Activated CD8-positive, alpha-beta T cell treated with anti-CD3 and anti-CD28 coated beads, Interleukin-2, amount 10 ng/mL, durations not matched to agents 7 days and 5 days (primary cell): ENCODE measurements around the gene GRPEL1. TPM values are rescaled to one million over a fixed set of nuclear protein-coding genes. Genes with fewer than 3 reads are reported as not detected.
A peak's percentile ranks its signal among the peaks of the same experiment; 100 is the strongest.

Experiments
- ATAC-seq: fragments of 150-1000 bp; cut with Tn5 transposase; one replicate; pipeline ENCODE4 v1.10.0; 2021; ENCODE audit warnings: moderate library complexity
- CTCF ChIA-PET: fragments of 350-600 bp; sonication (Branson Sonifier 250); formaldehyde crosslinking; loops from one replicate; lab custom pipeline; 2021; ENCODE audit warnings: antibody characterized with exemption; lab: Charles Lee
- POLR2A ChIA-PET: fragments of 350-600 bp; sonication (Branson Sonifier 250); formaldehyde crosslinking; loops from one replicate; lab custom pipeline; 2021; ENCODE audit warnings: antibody characterized with exemption; lab: Charles Lee
- DNase-seq: peaks from one replicate; pipeline ENCODE4 v3.0.0-alpha.2; 2020
- H3K27ac Mint-ChIP-seq: one replicate; pipeline ENCODE4 v1.8.0; 2021; ENCODE audit warnings: mild to moderate bottlenecking, mixed read lengths
- H3K27me3 Mint-ChIP-seq: one replicate; pipeline ENCODE4 v1.8.0; 2021; ENCODE audit warnings: low read depth, mixed read lengths
- H3K36me3 Mint-ChIP-seq: one replicate; pipeline ENCODE4 v1.8.0; 2021; ENCODE audit warnings: low read depth, mixed read lengths
- H3K4me1 Mint-ChIP-seq: one replicate; pipeline ENCODE4 v1.8.0; 2021; ENCODE audit warnings: low read depth, mixed read lengths
- H3K4me3 Mint-ChIP-seq: one replicate; pipeline ENCODE4 v1.8.0; 2021; ENCODE audit warnings: mild to moderate bottlenecking, mixed read lengths
- H3K9me3 Mint-ChIP-seq: one replicate; pipeline ENCODE4 v1.8.0; 2022; ENCODE audit warnings: mixed read lengths; ENCODE audit not compliant: insufficient read depth
- total RNA-seq, 2 experiments: library from RNA; stranded (reverse); gene quantifications; one replicate each; pipeline ENCODE4 v1.2.3, GENCODE V29; 2021

The GRPEL1 gene
- total RNA-seq, 2 experiments from 2014 or later: 43.1 to 49.4 TPM

DNA sequence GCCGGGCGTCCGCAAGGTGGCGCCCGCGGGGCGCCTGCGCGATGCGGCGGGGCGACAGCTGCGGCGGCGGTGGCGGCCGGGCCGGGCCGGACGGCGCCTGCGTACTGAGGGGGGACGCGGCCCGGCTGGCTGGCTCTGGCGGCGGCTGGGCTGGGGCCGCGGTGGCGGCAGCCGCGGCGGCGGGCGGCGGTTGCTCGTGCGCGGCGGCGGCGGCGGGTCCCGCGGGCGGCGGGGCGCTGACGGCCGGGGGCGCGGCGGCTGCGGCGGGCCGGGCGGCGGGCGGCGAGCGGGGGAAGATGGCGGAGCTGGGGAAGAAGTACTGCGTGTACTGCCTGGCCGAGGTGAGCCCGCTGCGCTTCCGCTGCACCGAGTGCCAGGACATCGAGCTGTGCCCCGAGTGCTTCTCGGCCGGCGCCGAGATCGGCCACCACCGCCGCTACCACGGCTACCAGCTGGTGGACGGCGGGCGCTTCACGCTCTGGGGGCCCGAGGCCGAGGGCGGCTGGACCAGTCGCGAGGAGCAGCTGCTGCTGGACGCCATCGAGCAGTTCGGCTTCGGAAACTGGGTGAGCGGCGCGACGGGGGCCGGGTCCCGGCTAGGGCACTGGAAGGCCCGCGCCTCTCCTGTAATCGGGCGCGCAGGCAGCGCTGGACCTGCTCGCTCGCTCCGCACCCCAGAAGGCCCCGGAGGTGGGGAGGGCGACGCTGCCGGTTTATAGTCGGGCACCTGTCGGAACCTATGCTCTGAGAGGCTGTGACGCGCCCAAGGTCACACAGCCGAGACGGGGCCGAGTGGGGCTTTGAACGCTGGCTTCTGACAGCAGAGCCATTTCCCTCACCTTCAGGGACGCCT is 24.4 kb downstream of the GRPEL1 start, which contains the start of gene TADA2B:
Gene TADA2B (plus strand): TSS at position 89 of the 853 bp plus-strand sequence. CDS start 208 bp downstream, at position 297.
- H3K27me3 Mint-ChIP-seq: peaks cover 14% of the 10 kb centered on the region
- ChIA-PET CTCF (interaction anchor here (0.7 to 5.9 kb wide), 23 partner anchors 9 to 327 kb away, joined by 3 to 172 read pairs (median 4); partner anchors contain the start of genes BLOC1S4, GRPEL1 and TBC1D14), POLR2A (interaction anchor here (0.6 to 5.7 kb wide), 9 partner anchors 13 to 844 kb away, joined by 3 to 62 read pairs (median 3); partner anchors contain the start of genes GRPEL1 and TBC1D14)
- peaks cover 44% of the 10 kb centered on the region for H3K4me1 Mint-ChIP-seq
- peak within 1 kb of the TSS; percentile 93 for H3K4me3 Mint-ChIP-seq
- peaks cover 12% of the 10 kb centered on the region for H3K36me3 Mint-ChIP-seq
- H3K9me3 Mint-ChIP-seq: no peaks in the 10 kb centered on the region
- peak within 1 kb of the TSS; percentile 87 for H3K27ac Mint-ChIP-seq
- ATAC-seq (peak; percentile 38), DNase-seq (peak; percentile 68)

- POLR2A ChIA-PET: interaction anchor here (0.6 to 5.7 kb wide), 7 partner anchors 13 to 133 kb away, joined by 3 to 62 read pairs (median 4); partner anchors contain the start of genes GRPEL1 and TBC1D14
- Mint-ChIP-seq H3K36me3 (peaks cover 12% of the 10 kb centered on the region), H3K27ac (peak overlapping the region; percentile 87), H3K27me3 (peaks cover 14% of the 10 kb centered on the region), H3K4me3 (peak overlapping the region; percentile 93), H3K4me1 (peaks cover 44% of the 10 kb centered on the region), H3K9me3 (no peaks in the 10 kb centered on the region)
- ATAC-seq (peak; percentile 89), DNase-seq (peak; percentile 93)
- CTCF ChIA-PET: interaction anchor here (0.7 to 5.9 kb wide), 24 partner anchors 8 to 326 kb away, joined by 3 to 172 read pairs (median 4); partner anchors contain the start of genes BLOC1S4, GRPEL1 and TBC1D14
Measured at GRCh38 chr4:7042503-7043283, 25.2 kb downstream of the GRPEL1 start.

DNA sequence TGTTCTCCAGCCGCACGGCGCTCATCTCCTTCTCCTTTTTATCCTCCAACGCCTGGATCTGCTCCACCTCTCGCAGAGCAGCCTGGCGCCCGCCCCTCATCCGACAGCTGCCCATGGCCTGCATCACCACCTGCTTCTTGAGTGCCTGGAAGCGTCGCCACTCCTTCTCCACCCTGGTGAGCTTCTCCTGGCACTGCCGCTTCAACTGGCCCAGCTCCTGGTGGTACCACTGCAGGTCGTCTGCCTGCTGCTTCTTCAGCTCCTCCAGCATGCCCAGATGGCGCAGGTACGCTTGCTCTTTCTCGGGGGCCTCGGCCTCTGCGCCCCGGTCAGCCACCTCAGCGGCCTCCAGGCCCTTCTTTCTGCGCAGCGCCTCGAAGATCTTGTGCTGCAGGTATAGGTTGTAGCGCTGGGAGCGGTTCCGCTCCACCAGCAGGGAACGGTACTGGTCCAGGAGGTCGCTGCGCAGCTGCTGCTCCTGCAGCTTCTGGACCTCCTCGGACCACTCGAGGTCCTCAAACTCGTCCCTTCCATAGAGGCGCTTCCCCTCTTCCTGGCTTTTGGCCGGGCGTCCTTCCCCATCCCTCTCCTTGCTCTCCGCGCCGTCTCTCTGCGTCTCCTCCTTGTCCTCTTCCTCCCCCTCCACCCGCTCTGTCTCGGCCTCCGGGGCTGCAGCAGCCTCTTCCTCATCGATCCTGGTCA is 25.9 kb downstream of the GRPEL1 start:
- H3K4me3 Mint-ChIP-seq: peak overlapping the region; percentile 76
- H3K27me3 Mint-ChIP-seq: peaks cover 14% of the 10 kb centered on the region
- H3K36me3 Mint-ChIP-seq: peaks cover 12% of the 10 kb centered on the region
- DNase-seq: no peak
- CTCF ChIA-PET: interaction anchor here (0.9 to 5.9 kb wide), 12 partner anchors 11 to 169 kb away, joined by 3 to 172 read pairs (median 6); partner anchors contain the start of gene GRPEL1
- H3K4me1 Mint-ChIP-seq: peaks cover 38% of the 10 kb centered on the region
- ATAC-seq: no peak
- H3K27ac Mint-ChIP-seq: peak overlapping the region; percentile 71
- no peaks in the 10 kb centered on the region for H3K9me3 Mint-ChIP-seq
- POLR2A ChIA-PET: interaction anchor here (0.9 to 5.7 kb wide), 6 partner anchors 14 to 133 kb away, joined by 3 to 62 read pairs (median 4); partner anchors contain the start of genes GRPEL1 and TBC1D14

DNA sequence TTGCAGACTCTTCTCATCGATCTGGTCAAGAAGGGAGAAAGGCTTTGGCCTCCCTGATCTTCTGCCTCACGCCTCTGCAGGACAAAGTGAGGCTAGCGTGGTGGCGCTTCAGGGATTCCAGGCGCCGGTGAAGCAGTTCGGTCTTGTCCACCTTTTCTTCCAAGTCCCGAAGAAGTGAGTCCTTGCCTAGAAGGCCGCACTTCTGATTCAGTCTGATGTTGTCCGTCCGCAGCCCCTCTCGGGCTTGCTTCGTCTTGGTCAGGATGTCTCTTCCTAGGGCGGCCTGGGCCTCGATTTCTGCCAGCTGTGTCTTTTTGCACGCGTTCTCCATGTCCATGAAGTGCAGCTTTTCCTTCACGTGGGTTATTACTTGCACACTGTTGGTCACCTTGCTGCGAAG is 26.6 kb downstream of the GRPEL1 start:
- POLR2A ChIA-PET: interaction anchor here (1.2 to 5.7 kb wide), 2 partner anchors 26 to 27 kb away, joined by 3 to 62 read pairs; partner anchors contain the start of gene GRPEL1
- DNase-seq: no peak
- Mint-ChIP-seq H3K27ac (no peak overlapping the region), H3K9me3 (no peaks in the 10 kb centered on the region), H3K36me3 (peaks cover 12% of the 10 kb centered on the region), H3K4me3 (no peak overlapping the region), H3K27me3 (peaks cover 14% of the 10 kb centered on the region), H3K4me1 (peaks cover 31% of the 10 kb centered on the region)
- CTCF ChIA-PET: interaction anchor here (1.0 to 5.9 kb wide), 4 partner anchors 11 to 132 kb away, joined by 3 to 172 read pairs (median 11); partner anchors contain the start of genes GRPEL1 and TBC1D14
- ATAC-seq: no peak

DNA sequence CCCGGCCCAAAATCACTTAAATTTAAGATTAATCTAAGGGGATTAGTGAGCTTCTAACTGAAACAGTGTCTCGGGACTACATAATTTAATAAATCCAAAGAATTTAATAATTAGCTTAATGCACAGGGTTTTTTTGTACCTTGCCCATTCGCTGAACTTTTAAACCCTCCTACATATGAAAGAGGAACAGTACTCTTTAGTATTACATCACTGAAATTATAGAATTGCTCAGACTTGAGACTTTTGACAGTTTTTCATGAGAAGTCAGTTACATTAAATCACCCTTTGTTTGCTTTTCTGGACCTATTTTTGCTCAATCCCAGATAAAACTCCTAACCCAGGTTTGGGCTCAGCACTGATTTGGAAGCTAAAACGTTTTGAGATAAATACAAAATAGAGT is 27.1 kb downstream of the GRPEL1 start:
- peaks cover 14% of the 10 kb centered on the region for H3K27me3 Mint-ChIP-seq
- ChIA-PET CTCF (interaction anchor here (1.0 to 5.9 kb wide), 4 partner anchors 10 to 132 kb away, joined by 3 to 172 read pairs (median 11); partner anchors contain the start of genes GRPEL1 and TBC1D14), POLR2A (interaction anchor here (5.7 kb wide), 1 partner anchor 28 kb away, joined by 62 read pairs; the partner anchor contains the start of gene GRPEL1)
- H3K4me1 Mint-ChIP-seq: peaks cover 28% of the 10 kb centered on the region
- H3K27ac Mint-ChIP-seq: no peak overlapping the region
- ATAC-seq (no peak), DNase-seq (no peak)
- peaks cover 12% of the 10 kb centered on the region for H3K36me3 Mint-ChIP-seq
- H3K4me3 Mint-ChIP-seq: no peak overlapping the region
- no peaks in the 10 kb centered on the region for H3K9me3 Mint-ChIP-seq

- POLR2A ChIA-PET: no interaction called here
- H3K27ac Mint-ChIP-seq: no peak overlapping the region
- DNase-seq (no peak), ATAC-seq (no peak)
- peaks cover under 1% of the 10 kb centered on the region for H3K36me3 Mint-ChIP-seq
- H3K4me3 Mint-ChIP-seq: no peak overlapping the region
- peaks cover 7% of the 10 kb centered on the region for H3K4me1 Mint-ChIP-seq
- no peaks in the 10 kb centered on the region for H3K9me3 Mint-ChIP-seq
- CTCF ChIA-PET: interaction anchor here (1.0 to 1.4 kb wide), 2 partner anchors 31 to 62 kb away, joined by 3 read pairs; partner anchors contain the start of gene GRPEL1
- H3K27me3 Mint-ChIP-seq: peaks cover 12% of the 10 kb centered on the region
Measured at GRCh38 chr4:7037425-7037824, 30.4 kb downstream of the GRPEL1 start.

- no peaks in the 10 kb centered on the region for H3K4me1 Mint-ChIP-seq
- H3K4me3 Mint-ChIP-seq: no peak overlapping the region
- CTCF ChIA-PET: interaction anchor here (1.2 kb wide), 1 partner anchor 9 kb away, joined by 6 read pairs; the partner anchor contains the start of gene TADA2B
- DNase-seq: no peak
- no peak for ATAC-seq
- POLR2A ChIA-PET: no interaction called here
- H3K36me3 Mint-ChIP-seq: peaks cover 13% of the 10 kb centered on the region
- H3K27me3 Mint-ChIP-seq: no peaks in the 10 kb centered on the region
- no peaks in the 10 kb centered on the region for H3K9me3 Mint-ChIP-seq
- no peak overlapping the region for H3K27ac Mint-ChIP-seq
Measured at GRCh38 chr4:7034262-7035081, 33.4 kb downstream of the GRPEL1 start.

DNA sequence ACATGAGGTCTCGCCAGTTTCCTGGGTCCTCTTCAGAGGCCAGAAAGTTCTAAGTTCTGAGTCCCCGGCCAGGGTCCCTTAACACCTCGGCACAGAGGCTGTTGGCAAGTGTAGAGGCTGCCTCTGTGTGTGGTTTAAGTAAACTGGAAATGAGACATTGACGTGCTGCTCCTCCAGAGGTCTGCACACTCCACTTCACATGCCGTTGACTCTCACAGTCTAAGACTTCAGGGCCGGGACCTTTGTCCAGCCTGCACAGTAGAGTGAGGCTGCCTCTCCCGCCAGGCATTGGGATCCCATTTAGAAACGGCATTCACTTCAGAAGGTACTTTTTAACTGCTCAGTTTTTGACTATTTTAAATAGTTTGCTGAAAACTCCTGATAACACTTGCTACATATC is 35.3 kb downstream of the GRPEL1 start:
- H3K36me3 Mint-ChIP-seq: peaks cover 25% of the 10 kb centered on the region
- H3K27me3 Mint-ChIP-seq: no peaks in the 10 kb centered on the region
- ATAC-seq: no peak
- H3K4me1 Mint-ChIP-seq: no peaks in the 10 kb centered on the region
- no peak overlapping the region for H3K4me3 Mint-ChIP-seq
- H3K9me3 Mint-ChIP-seq: no peaks in the 10 kb centered on the region
- no peak for DNase-seq
- ChIA-PET POLR2A (no interaction called here), CTCF (no interaction called here)
- no peak overlapping the region for H3K27ac Mint-ChIP-seq

- POLR2A ChIA-PET: no interaction called here
- no peaks in the 10 kb centered on the region for H3K9me3 Mint-ChIP-seq
- DNase-seq (no peak), ATAC-seq (no peak)
- no peaks in the 10 kb centered on the region for H3K4me1 Mint-ChIP-seq
- no peak overlapping the region for H3K4me3 Mint-ChIP-seq
- H3K27me3 Mint-ChIP-seq: no peaks in the 10 kb centered on the region
- CTCF ChIA-PET: interaction anchor here (1.2 kb wide), 1 partner anchor 15 kb away, joined by 3 read pairs; no protein-coding TSS in a partner anchor
- H3K27ac Mint-ChIP-seq: no peak overlapping the region
- peaks cover 29% of the 10 kb centered on the region for H3K36me3 Mint-ChIP-seq
Measured at GRCh38 chr4:7031558-7032449, 36.1 kb downstream of the GRPEL1 start.
